Spleen (tissue), 11 donors: ENCODE results near the gene HSPA5. TPM values are rescaled to one million over a fixed set of nuclear protein-coding genes. Genes with fewer than 3 reads are reported as not detected.

ENCODE experiments used
- DNase-seq: peaks from one replicate; pipeline ENCODE4 v3.0.0-alpha.2; 2020
- H3K27ac ChIP-seq, 8 donors: fragments of 200-600 bp; sonication (generic) in 7 of 8; 1 replicate in 4 of 8; 2 replicates in 4 of 8; pipeline versions ENCODE4 v1.5.0 to v1.8.0; 2016 to 2021; ENCODE audit warnings: inconsistent platforms in 4 of 8, mild to moderate bottlenecking in 4 of 8, moderate library complexity in 1 of 8
- H3K27me3 ChIP-seq, 7 donors: fragments of 200-600 bp; sonication (generic) in 6 of 7; replicated peaks in 1 of 7; 1 replicate in 4 of 7; 2 replicates in 3 of 7; pipeline versions ENCODE4 v1.5.0 to v1.8.0; 2016 to 2021; ENCODE audit warnings: inconsistent platforms in 3 of 7, mild to moderate bottlenecking in 1 of 7
- H3K36me3 ChIP-seq, 6 donors: fragments of 200-600 bp; sonication (generic) in 5 of 6; 1 replicate in 4 of 6; 2 replicates in 2 of 6; pipeline versions ENCODE4 v1.5.0 to v1.8.0; 2016 to 2021; ENCODE audit warnings: inconsistent platforms in 2 of 6
- H3K4me1 ChIP-seq, 6 donors: fragments of 200-600 bp; sonication (generic) in 5 of 6; 1 replicate in 3 of 6; 2 replicates in 3 of 6; pipeline versions ENCODE4 v1.5.0 to v1.8.0; 2016 to 2021; ENCODE audit warnings: inconsistent platforms in 3 of 6
- H3K4me3 ChIP-seq, 8 donors: fragments of 200-600 bp; sonication (generic) in 7 of 8; 1 replicate in 4 of 8; 2 replicates in 4 of 8; pipeline versions ENCODE4 v1.5.0 to v1.8.0; 2016 to 2021; ENCODE audit warnings: inconsistent platforms in 4 of 8, mild to moderate bottlenecking in 4 of 8, moderate library complexity in 2 of 8
- H3K9me3 ChIP-seq, 8 donors: fragments of 200-600 bp; sonication (generic) in 7 of 8; 1 replicate in 4 of 8; 2 replicates in 4 of 8; pipeline versions ENCODE4 v1.5.0 to v1.8.0; 2016 to 2021; ENCODE audit warnings: inconsistent platforms in 4 of 8
- POLR2A ChIP-seq, 3 donors: fragments of 450-650 bp; IDR thresholded peaks; one replicate each; pipeline ENCODE4 v1.5.1; 2017; ENCODE audit warnings: antibody characterized with exemption in 3 of 3, mild to moderate bottlenecking in 1 of 3
- POLR2AphosphoS5 ChIP-seq, 3 donors: sonication (generic); formaldehyde crosslinking; IDR thresholded peaks; one replicate each; pipeline ENCODE4 v1.5.1; 2017; ENCODE audit warnings: antibody characterized with exemption in 3 of 3
- WGBS, 5 donors: extraction: QIAGEN DNeasy Blood & Tissue Kit in 3 of 5; methylation state at CpG; one replicate each; pipeline versions ENCODE4 v1.1.5 to v1.1.7; 2013 to 2018; 5-methylcytosine and 5-hydroxymethylcytosine counted together
- intact Hi-C: fragments of 100-400 bp; cut with DNase I; formaldehyde crosslinking; loops from one replicate; pipeline ENCODE4 v1.15.0; 2023; ENCODE audit warnings: low total_unique reads
- polyA plus RNA-seq, 3 donors: library from polyadenylated mRNA; stranded (reverse); fragments of 200-250 nt; gene quantifications; one replicate each; pipeline ENCODE4 v1.2.1, GENCODE V29; 2013
- total RNA-seq, 7 donors: library from RNA; depleted of rRNA in 3 of 7; stranded (reverse); fragments of >200 nt in 3 of 7; fragmentation: NEBNext Ultra II Directional in 4 of 7; extraction: Animal tissue kit (Norgen Biotek cat#: 25700) in 4 of 7; gene quantifications; one replicate each; pipeline versions ENCODE4 v1.1.0 to v1.2.1, GENCODE V29; 2016 to 2021
- TF ChIP-seq, protein P1 (sequence below), 11 experiments: fragments of 200-600 bp in 7 of 11; fragments of 450-650 bp in 4 of 11; sonication (generic) in 4 of 11; IDR thresholded peaks in 8 of 11; conservative IDR thresholded peaks in 3 of 11; 1 replicate in 7 of 11; 2 replicates in 4 of 11; pipeline versions ENCODE4 v1.4.0 to v1.8.0; 2016 to 2021; ENCODE audit warnings: antibody characterized with exemption in 11 of 11, inconsistent platforms in 4 of 11, mild to moderate bottlenecking in 1 of 11
- donor health status: healthy with polysubstance abuse.
- donor health status: DM: no; HTN: no; CAD: no; lungs with moderate emphysema.
- donor health status: DM: no; HTN: no; CAD: no.
- donor health status: Bipolar disorder and iron deficiency.
- donor health status: healthy.
- donor health status: DM: no; HTN: no; CAD: no.
- donor health status: DM: yes; HTN: yes; CAD: no.

Gene HSPA5
- total and polyA plus RNA-seq, 10 donors = 30.0 to 190 (median 122) TPM

DNA sequence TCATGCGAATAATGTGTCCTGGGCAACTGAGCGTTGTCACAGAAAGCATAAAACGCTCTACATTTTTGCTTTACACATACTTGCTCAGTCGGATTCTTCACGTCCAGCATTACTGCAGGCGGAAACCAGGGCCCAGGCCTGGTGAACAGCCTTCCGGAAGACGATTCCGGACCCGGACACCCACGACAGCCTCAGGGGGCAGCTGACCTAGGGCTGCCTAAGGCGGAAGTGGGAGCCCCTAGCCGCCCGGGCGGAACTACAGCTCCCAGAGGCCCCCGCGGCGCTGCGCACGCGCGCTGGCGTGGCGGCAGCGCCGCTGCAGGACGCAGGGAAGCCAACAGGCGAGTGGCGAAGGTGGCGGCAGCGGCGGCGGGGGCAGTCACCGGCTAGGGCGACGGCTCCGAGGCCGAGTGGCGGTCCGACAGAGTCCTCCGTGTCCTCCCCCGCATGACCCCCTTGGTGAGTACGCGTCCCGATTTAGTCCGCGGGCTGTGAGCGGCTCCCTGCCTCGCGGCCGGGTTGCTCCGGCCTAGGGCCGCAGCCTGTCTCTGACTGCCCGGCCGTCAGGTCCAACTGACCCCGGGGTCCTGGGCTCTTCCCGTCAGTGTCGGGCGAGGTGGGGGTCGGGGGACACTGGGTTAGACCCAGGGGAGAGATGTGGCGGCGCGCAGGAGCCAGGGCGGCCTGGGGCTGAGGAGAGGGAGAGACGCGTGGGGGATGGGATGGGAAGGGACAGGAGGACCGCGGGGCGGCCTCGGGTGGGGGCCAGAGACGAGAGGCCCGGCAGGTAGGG lies 20.6 kb upstream of the HSPA5 start, which contains the start of gene GAPVD1:
TSS of gene GAPVD1 (plus strand) at position 326 of the 793 bp plus-strand sequence. CDS start 37,096 bp downstream, outside the sequence.
- no peaks in the 10 kb centered on the region for H3K27me3 ChIP-seq
- 1 to 3% (median 1%) methylated on average over 37 to 72 of the region's 72 CpGs for WGBS, 5 donors
- peaks cover 0 to 31% (median 6%) of the 10 kb centered on the region in 6 donors for H3K36me3 ChIP-seq
- TF ChIP-seq POLR2A (IDR thresholded peaks at IDR 0.05) (peak in 1 of 3 donors; percentile 47), POLR2AphosphoS5 (IDR thresholded peaks at IDR 0.05) (peak; percentile 86 to 90 (median 87))
- TF ChIP-seq, protein P1, sequence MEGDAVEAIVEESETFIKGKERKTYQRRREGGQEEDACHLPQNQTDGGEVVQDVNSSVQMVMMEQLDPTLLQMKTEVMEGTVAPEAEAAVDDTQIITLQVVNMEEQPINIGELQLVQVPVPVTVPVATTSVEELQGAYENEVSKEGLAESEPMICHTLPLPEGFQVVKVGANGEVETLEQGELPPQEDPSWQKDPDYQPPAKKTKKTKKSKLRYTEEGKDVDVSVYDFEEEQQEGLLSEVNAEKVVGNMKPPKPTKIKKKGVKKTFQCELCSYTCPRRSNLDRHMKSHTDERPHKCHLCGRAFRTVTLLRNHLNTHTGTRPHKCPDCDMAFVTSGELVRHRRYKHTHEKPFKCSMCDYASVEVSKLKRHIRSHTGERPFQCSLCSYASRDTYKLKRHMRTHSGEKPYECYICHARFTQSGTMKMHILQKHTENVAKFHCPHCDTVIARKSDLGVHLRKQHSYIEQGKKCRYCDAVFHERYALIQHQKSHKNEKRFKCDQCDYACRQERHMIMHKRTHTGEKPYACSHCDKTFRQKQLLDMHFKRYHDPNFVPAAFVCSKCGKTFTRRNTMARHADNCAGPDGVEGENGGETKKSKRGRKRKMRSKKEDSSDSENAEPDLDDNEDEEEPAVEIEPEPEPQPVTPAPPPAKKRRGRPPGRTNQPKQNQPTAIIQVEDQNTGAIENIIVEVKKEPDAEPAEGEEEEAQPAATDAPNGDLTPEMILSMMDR (IDR thresholded peaks at IDR 0.05 in 8 of 11, conservative IDR thresholded peaks at IDR 0.05 in 3 of 11) = peak in 10 of 11 experiments; percentile 19 to 86 (median 62)
- intact Hi-C loops = no loop called here
- H3K4me1 ChIP-seq = peaks cover 18 to 71% (median 40%) of the 10 kb centered on the region in 6 donors
- H3K9me3 ChIP-seq = peaks cover 0 to 10% (median 0%) of the 10 kb centered on the region in 8 donors
- peak; percentile 98 for DNase-seq
- peak within 1 kb of the TSS; percentile 65 to 93 (median 90) for H3K4me3 ChIP-seq
- peak within 1 kb of the TSS; percentile 84 to 98 (median 96) for H3K27ac ChIP-seq

DNA sequence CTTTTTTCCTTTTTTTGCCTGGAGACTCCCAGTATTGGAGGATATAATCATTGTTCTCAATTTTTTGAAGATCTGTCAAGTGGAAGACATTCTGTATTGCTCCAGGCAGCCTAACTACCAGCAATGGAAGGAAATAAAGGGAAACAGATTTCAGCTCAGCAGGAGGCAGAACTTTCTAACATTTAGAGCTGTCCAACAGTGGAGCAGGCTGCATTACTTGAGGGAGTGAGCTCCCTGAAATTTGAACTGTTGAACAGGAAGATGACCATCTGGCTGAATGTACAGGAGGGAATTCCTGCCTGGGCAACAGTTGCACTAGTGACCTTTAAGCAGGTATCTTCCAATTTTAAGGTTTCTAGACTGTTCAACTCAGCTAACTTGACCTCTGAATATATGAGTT lies 19.4 kb upstream of the HSPA5 start:
- Histone ChIP-seq H3K27ac (peak overlapping the region in 7 of 8 donors; percentile 91 to 98 (median 96)), H3K4me1 (peaks cover 18 to 67% (median 40%) of the 10 kb centered on the region in 6 donors), H3K36me3 (peaks cover 0 to 22% (median 0%) of the 10 kb centered on the region in 6 donors), H3K9me3 (peaks cover 0 to 10% (median 0%) of the 10 kb centered on the region in 8 donors), H3K4me3 (peak overlapping the region in 1 of 8 donors; percentile 89), H3K27me3 (no peaks in the 10 kb centered on the region)
- no peak for DNase-seq
- TF ChIP-seq, protein P1 (IDR thresholded peaks at IDR 0.05 in 8 of 11, conservative IDR thresholded peaks at IDR 0.05 in 3 of 11) = no peak
- TF ChIP-seq POLR2A (IDR thresholded peaks at IDR 0.05) (no peak), POLR2AphosphoS5 (IDR thresholded peaks at IDR 0.05) (no peak)
- intact Hi-C loops = no loop called here

DNA sequence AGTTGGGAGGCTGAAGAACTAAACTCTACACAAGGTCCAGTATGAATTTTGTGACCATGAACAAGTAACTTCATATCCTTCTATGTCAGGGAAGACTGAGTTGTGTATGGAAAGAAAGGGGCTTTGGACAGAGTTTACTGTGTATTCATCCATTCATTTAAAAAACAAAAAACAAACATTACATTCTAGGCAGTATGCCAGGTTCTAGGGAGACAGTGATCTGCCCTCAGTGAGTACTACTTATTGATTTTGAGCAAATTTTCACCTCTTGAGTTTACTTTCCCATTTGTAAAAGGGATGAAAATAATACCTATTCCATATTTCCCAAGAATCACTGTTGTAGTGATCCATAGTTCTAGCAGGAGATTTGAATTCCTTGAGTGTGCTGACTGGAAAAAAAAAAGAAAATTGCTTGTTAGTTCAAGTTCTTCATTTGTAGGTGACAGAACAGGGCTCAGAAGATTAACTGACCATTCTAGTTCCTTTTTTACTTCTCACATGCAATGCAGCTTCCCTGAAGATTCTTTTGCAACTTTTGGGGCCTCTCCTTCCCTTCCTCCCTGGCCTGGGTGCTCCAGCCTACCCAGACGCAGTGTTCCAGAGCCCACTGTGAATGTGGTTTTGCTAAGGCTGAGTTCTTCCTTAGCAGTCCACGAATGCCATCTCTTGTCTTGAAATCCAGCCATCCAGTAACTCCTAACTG lies 17.8 kb upstream of the HSPA5 start:
- H3K27ac ChIP-seq = peak overlapping the region in 7 of 8 donors; percentile 69 to 98 (median 78)

More for the DNA sequence above, 17.8 kb upstream of the HSPA5 start:
- WGBS, 5 donors = 30 to 52% (median 44%) methylated on average over 2 of the region's 2 CpGs
- peak overlapping the region in 1 of 8 donors; percentile 8 for H3K4me3 ChIP-seq
- peaks cover 0 to 10% (median 0%) of the 10 kb centered on the region in 8 donors for H3K9me3 ChIP-seq
- intact Hi-C loops = no loop called here
- H3K4me1 ChIP-seq = peaks cover 14 to 54% (median 29%) of the 10 kb centered on the region in 6 donors
- no peaks in the 10 kb centered on the region for H3K27me3 ChIP-seq
- no peak for DNase-seq
- H3K36me3 ChIP-seq = peaks cover 0 to 6% (median 0%) of the 10 kb centered on the region in 6 donors
- TF ChIP-seq, protein P1 (IDR thresholded peaks at IDR 0.05 in 8 of 11, conservative IDR thresholded peaks at IDR 0.05 in 3 of 11) = no peak
- TF ChIP-seq POLR2AphosphoS5 (IDR thresholded peaks at IDR 0.05) (peak in 1 of 3 donors; percentile 30), POLR2A (IDR thresholded peaks at IDR 0.05) (no peak)
